Karpas-422 (cell line): ENCODE results near the gene B3GNT7. TPM values are rescaled to one million over a fixed set of nuclear protein-coding genes. Genes with fewer than 3 reads are reported as not detected.

Source experiments
- DNase-seq: peaks from one replicate; pipeline ENCODE4 v3.0.0-alpha.2; 2015
- H2AFZ ChIP-seq: fragments of 200-600 bp; sonication (generic); 2 replicates; pipeline ENCODE4 v1.6.1; 2014; ENCODE audit warnings: antibody characterized with exemption, low read length, mixed read lengths
- H3K27ac ChIP-seq: fragments of 200-600 bp; sonication (generic); 2 replicates; pipeline ENCODE4 v1.5.1; 2014; ENCODE audit warnings: mild to moderate bottlenecking, low read length, moderate library complexity
- H3K27me3 ChIP-seq: fragments of 200-600 bp; sonication (generic); 2 replicates; pipeline ENCODE4 v1.6.1; 2014; ENCODE audit warnings: low read length, mixed read lengths
- H3K36me3 ChIP-seq: fragments of 200-600 bp; sonication (generic); 2 replicates; pipeline ENCODE4 v1.6.1; 2014; ENCODE audit warnings: low read length, mixed read lengths; ENCODE audit not compliant: insufficient read depth
- H3K4me1 ChIP-seq: fragments of 200-600 bp; sonication (generic); 2 replicates; pipeline ENCODE4 v1.6.1; 2014; ENCODE audit warnings: mild to moderate bottlenecking, low read length, mixed read lengths
- H3K4me2 ChIP-seq: fragments of 200-600 bp; sonication (generic); 2 replicates; pipeline ENCODE4 v1.6.1; 2014; ENCODE audit warnings: low read length, low read depth, mild to moderate bottlenecking; ENCODE audit not compliant: poor library complexity, severe bottlenecking
- H3K4me3 ChIP-seq: fragments of 200-600 bp; sonication (generic); 2 replicates; pipeline ENCODE4 v1.5.1; 2014; ENCODE audit warnings: mild to moderate bottlenecking, antibody characterized with exemption, low read length, mixed read lengths
- H3K79me2 ChIP-seq: fragments of 200-600 bp; sonication (generic); 2 replicates; pipeline ENCODE4 v1.6.1; 2014; ENCODE audit warnings: mild to moderate bottlenecking, low read length, mixed read lengths
- H3K9ac ChIP-seq: fragments of 200-600 bp; sonication (generic); 2 replicates; pipeline ENCODE4 v1.6.0; 2014; ENCODE audit warnings: low read length
- H3K9me2 ChIP-seq: fragments of 200-600 bp; sonication (generic), shearing (Covaris generic); replicated peaks from 2 replicates; pipeline ENCODE4 v1.6.0; 2014; ENCODE audit warnings: mild to moderate bottlenecking, low read length, moderate library complexity; ENCODE audit not compliant: insufficient read depth
- H3K9me3 ChIP-seq: fragments of 300-700, 200-600 bp; sonication (generic); 2 replicates; pipeline ENCODE4 v1.6.1; 2014; ENCODE audit warnings: low read length, mixed read lengths
- H4K20me1 ChIP-seq: fragments of 200-600 bp; sonication (generic); 2 replicates; pipeline ENCODE4 v1.6.1; 2014; ENCODE audit warnings: mild to moderate bottlenecking, antibody characterized with exemption, low read length, low read depth; ENCODE audit not compliant: insufficient read depth
- total RNA-seq: library from RNA; depleted of rRNA; stranded (reverse); fragments of >200 nt; shearing (Covaris generic); gene quantifications from 2 replicates; pipeline ENCODE4 v1.2.3, GENCODE V29; 2014; ENCODE audit warnings: low replicate concordance

The B3GNT7 gene
- total RNA-seq, 1 experiment from 2014 or later = 2.8 TPM

GRCh38 chr2:231393149-231394131, 2.1 kb upstream of the B3GNT7 start:
- no peaks in the 10 kb centered on the region for H3K79me2 ChIP-seq
- no peaks in the 10 kb centered on the region for H4K20me1 ChIP-seq
- peak overlapping the region; percentile 95 for H3K4me2 ChIP-seq
- peak overlapping the region; percentile 76 for H3K4me3 ChIP-seq
- peak overlapping the region; percentile 86 for H3K9ac ChIP-seq
- H3K9me2 ChIP-seq = no peaks in the 10 kb centered on the region
- peak; percentile 94 for DNase-seq
- H3K27me3 ChIP-seq = no peaks in the 10 kb centered on the region
- H3K36me3 ChIP-seq = no peaks in the 10 kb centered on the region
- peaks cover 34% of the 10 kb centered on the region for H3K4me1 ChIP-seq
- peak overlapping the region; percentile 84; the same call in 1 of the 2 replicates for H2AFZ ChIP-seq
- no peaks in the 10 kb centered on the region for H3K9me3 ChIP-seq
- H3K27ac ChIP-seq = peak overlapping the region; percentile 91

GRCh38 chr2:231394211-231395141, 1.0 kb upstream of the B3GNT7 start:
- H3K4me3 ChIP-seq = peak overlapping the region; percentile 76
- H3K36me3 ChIP-seq = no peaks in the 10 kb centered on the region
- no peaks in the 10 kb centered on the region for H3K9me3 ChIP-seq
- H3K27ac ChIP-seq = peak overlapping the region; percentile 91
- no peaks in the 10 kb centered on the region for H3K27me3 ChIP-seq
- H2AFZ ChIP-seq = peak overlapping the region; percentile 22; the same call in 1 of the 2 replicates
- peak; percentile 94 for DNase-seq
- H3K9ac ChIP-seq = peak overlapping the region; percentile 86
- no peaks in the 10 kb centered on the region for H3K79me2 ChIP-seq
- H3K4me1 ChIP-seq = peaks cover 34% of the 10 kb centered on the region
- no peaks in the 10 kb centered on the region for H4K20me1 ChIP-seq
- H3K9me2 ChIP-seq = no peaks in the 10 kb centered on the region
- H3K4me2 ChIP-seq = peak overlapping the region; percentile 95

- Histone ChIP-seq H4K20me1 (no peaks in the 10 kb centered on the region), H3K9me3 (no peaks in the 10 kb centered on the region), H3K27me3 (no peaks in the 10 kb centered on the region), H3K4me1 (peaks cover 34% of the 10 kb centered on the region), H3K36me3 (no peaks in the 10 kb centered on the region), H3K4me3 (peak overlapping the region; percentile 76), H3K9me2 (no peaks in the 10 kb centered on the region), H2AFZ (no peak overlapping the region), H3K27ac (no peak overlapping the region), H3K9ac (peak overlapping the region; percentile 86), H3K79me2 (no peaks in the 10 kb centered on the region), H3K4me2 (peak overlapping the region; percentile 95)
- peak; percentile 54 for DNase-seq
Measured at GRCh38 chr2:231396058-231396821, 730 bp downstream of the B3GNT7 start.

- no peaks in the 10 kb centered on the region for H3K79me2 ChIP-seq
- H3K4me2 ChIP-seq = no peak overlapping the region
- H3K9ac ChIP-seq = no peak overlapping the region
- no peaks in the 10 kb centered on the region for H3K9me2 ChIP-seq
- no peak for DNase-seq
- no peaks in the 10 kb centered on the region for H3K9me3 ChIP-seq
- H3K4me3 ChIP-seq = no peak overlapping the region
- peaks cover 34% of the 10 kb centered on the region for H3K4me1 ChIP-seq
- H3K36me3 ChIP-seq = no peaks in the 10 kb centered on the region
- no peaks in the 10 kb centered on the region for H3K27me3 ChIP-seq
- no peaks in the 10 kb centered on the region for H4K20me1 ChIP-seq
- H3K27ac ChIP-seq = no peak overlapping the region
- no peak overlapping the region for H2AFZ ChIP-seq
Measured at GRCh38 chr2:231397011-231397927, 1.8 kb downstream of the B3GNT7 start.

GRCh38 chr2:231397928-231398294, 2.4 kb downstream of the B3GNT7 start:
- no peak overlapping the region for H3K9ac ChIP-seq
- H3K4me2 ChIP-seq = no peak overlapping the region
- H3K9me3 ChIP-seq = no peaks in the 10 kb centered on the region
- H2AFZ ChIP-seq = no peak overlapping the region
- peaks cover 31% of the 10 kb centered on the region for H3K4me1 ChIP-seq
- H3K27me3 ChIP-seq = no peaks in the 10 kb centered on the region
- H4K20me1 ChIP-seq = no peaks in the 10 kb centered on the region
- H3K4me3 ChIP-seq = no peak overlapping the region
- no peak for DNase-seq
- no peaks in the 10 kb centered on the region for H3K9me2 ChIP-seq
- no peaks in the 10 kb centered on the region for H3K36me3 ChIP-seq
- H3K27ac ChIP-seq = no peak overlapping the region
- H3K79me2 ChIP-seq = no peaks in the 10 kb centered on the region

GRCh38 chr2:231398585-231398984, 3.1 kb downstream of the B3GNT7 start:
- H3K27me3 ChIP-seq = no peaks in the 10 kb centered on the region
- no peak overlapping the region for H3K4me3 ChIP-seq
- H3K4me1 ChIP-seq = peaks cover 25% of the 10 kb centered on the region
- H3K9me2 ChIP-seq = no peaks in the 10 kb centered on the region
- H2AFZ ChIP-seq = no peak overlapping the region
- no peaks in the 10 kb centered on the region for H3K36me3 ChIP-seq
- no peak for DNase-seq
- no peaks in the 10 kb centered on the region for H3K79me2 ChIP-seq
- H3K4me2 ChIP-seq = no peak overlapping the region
- H4K20me1 ChIP-seq = no peaks in the 10 kb centered on the region
- no peaks in the 10 kb centered on the region for H3K9me3 ChIP-seq
- H3K9ac ChIP-seq = no peak overlapping the region
- no peak overlapping the region for H3K27ac ChIP-seq
